ENCODE measurements around the gene RETN.

The RETN gene

GRCh38 chr19:7685546-7686445, 16.9 kb downstream of the RETN start:
- TF ChIP-seq CTCF (IDR thresholded peaks at IDR 0.05): no peak
- H3K9me3 ChIP-seq: no peaks in the 10 kb centered on the region
- peaks cover 0 to 17% of the 10 kb centered on the region in 2 donors for H3K27me3 ChIP-seq
- DNase-seq: no peak
- no peak overlapping the region for H3K4me3 ChIP-seq
- no peak overlapping the region for H3K27ac ChIP-seq
- peaks cover 0 to 17% (median 8%) of the 10 kb centered on the region in 4 donors for H3K4me1 ChIP-seq
- intact Hi-C loops (cut with DNase I; ENCODE audit: low total_unique reads): loop anchor here (10.0 kb wide), 1 partner anchor 121 kb away; no protein-coding TSS in a partner anchor
- H3K36me3 ChIP-seq: peaks cover 20 to 29% (median 24%) of the 10 kb centered on the region in 3 donors

- Histone ChIP-seq H3K36me3 (peaks cover 20 to 28% (median 23%) of the 10 kb centered on the region in 3 donors), H3K27me3 (peaks cover 0 to 17% of the 10 kb centered on the region in 2 donors), H3K4me1 (peaks cover 0 to 6% (median 2%) of the 10 kb centered on the region in 4 donors), H3K4me3 (no peak overlapping the region), H3K9me3 (no peaks in the 10 kb centered on the region), H3K27ac (no peak overlapping the region)
- no peak for DNase-seq
- no peak for TF ChIP-seq CTCF (IDR thresholded peaks at IDR 0.05)
- intact Hi-C loops (cut with DNase I; ENCODE audit: low total_unique reads): loop anchor here (10.0 kb wide), 1 partner anchor 122 kb away; no protein-coding TSS in a partner anchor
Measured at GRCh38 chr19:7687177-7687576, 18.3 kb downstream of the RETN start.

GRCh38 chr19:7689165-7689564, 20.3 kb downstream of the RETN start:
- no peaks in the 10 kb centered on the region for H3K9me3 ChIP-seq
- peaks cover 0 to 17% of the 10 kb centered on the region in 2 donors for H3K27me3 ChIP-seq
- DNase-seq: no peak
- no peak overlapping the region for H3K4me3 ChIP-seq
- H3K36me3 ChIP-seq: peaks cover 3 to 12% (median 8%) of the 10 kb centered on the region in 3 donors
- no peaks in the 10 kb centered on the region for H3K4me1 ChIP-seq
- intact Hi-C loops (cut with DNase I; ENCODE audit: low total_unique reads): loop anchor here (10.0 kb wide), 1 partner anchor 124 kb away; no protein-coding TSS in a partner anchor
- no peak for TF ChIP-seq CTCF (IDR thresholded peaks at IDR 0.05)
- no peak overlapping the region for H3K27ac ChIP-seq

- TF ChIP-seq CTCF (IDR thresholded peaks at IDR 0.05): no peak
- H3K4me3 ChIP-seq: no peak overlapping the region
- no peak overlapping the region for H3K27ac ChIP-seq
- H3K4me1 ChIP-seq: no peaks in the 10 kb centered on the region
- intact Hi-C loops (cut with DNase I; ENCODE audit: low total_unique reads): no loop called here
- peaks cover 0 to 23% of the 10 kb centered on the region in 2 donors for H3K27me3 ChIP-seq
- no peak for DNase-seq
- H3K9me3 ChIP-seq: no peaks in the 10 kb centered on the region
- no peaks in the 10 kb centered on the region for H3K36me3 ChIP-seq
Measured at GRCh38 chr19:7690779-7691258, 22.0 kb downstream of the RETN start.

- DNase-seq: no peak
- no peak for TF ChIP-seq CTCF (IDR thresholded peaks at IDR 0.05)
- Histone ChIP-seq H3K4me3 (no peak overlapping the region), H3K36me3 (no peaks in the 10 kb centered on the region), H3K9me3 (no peaks in the 10 kb centered on the region), H3K27ac (no peak overlapping the region), H3K4me1 (no peaks in the 10 kb centered on the region), H3K27me3 (peaks cover 0 to 23% of the 10 kb centered on the region in 2 donors)
- intact Hi-C loops (cut with DNase I; ENCODE audit: low total_unique reads): no loop called here
Measured at GRCh38 chr19:7691497-7691896, 22.6 kb downstream of the RETN start.
